Gastroesophageal sphincter (tissue), 4 donors: ENCODE data around the gene ARMC9. TPM values are rescaled to one million over a fixed set of nuclear protein-coding genes. Genes with fewer than 3 reads are reported as not detected.
A peak's percentile ranks its signal among the peaks of the same experiment; 100 is the strongest.

Source experiments
- ATAC-seq: fragments of 150-250 bp; one replicate; pipeline ENCODE4 v1.9.1; 2016; ENCODE audit warnings: mild to moderate bottlenecking, moderate library complexity
- H3K27ac ChIP-seq, 4 donors: fragments of 200-600 bp; sonication (generic) in 3 of 4; 1 replicate in 3 of 4; 2 replicates in 1 of 4; pipeline ENCODE4 v1.5.1; 2016 to 2019
- H3K27me3 ChIP-seq: fragments of 200-600 bp; sonication (generic); one replicate; pipeline ENCODE4 v1.5.1; 2019
- H3K36me3 ChIP-seq, 2 donors: fragments of 200-600 bp; sonication (generic); one replicate each; pipeline ENCODE4 v1.5.1; 2019; ENCODE audit warnings: control low read depth in 1 of 2
- H3K4me1 ChIP-seq, 3 donors: fragments of 200-600 bp; sonication (generic); 1 replicate in 2 of 3; 2 replicates in 1 of 3; pipeline ENCODE4 v1.5.1; 2016 to 2019; ENCODE audit warnings: control low read depth in 2 of 3
- H3K4me3 ChIP-seq, 2 donors: fragments of 200-600 bp; sonication (generic); one replicate each; pipeline ENCODE4 v1.5.1; 2019; ENCODE audit warnings: mild to moderate bottlenecking in 1 of 2, moderate library complexity in 1 of 2
- H3K9me3 ChIP-seq, 3 donors: fragments of 200-600 bp; sonication (generic); one replicate each; pipeline ENCODE4 v1.5.1; 2017 to 2019; ENCODE audit warnings: control low read depth in 2 of 3
- EP300 ChIP-seq: sonication (generic); formaldehyde crosslinking; IDR thresholded peaks from one replicate; pipeline ENCODE4 v1.6.1; 2017; ENCODE audit warnings: antibody characterized with exemption, mild to moderate bottlenecking
- POLR2A ChIP-seq, 2 donors: fragments of 450-650 bp; IDR thresholded peaks; one replicate each; pipeline ENCODE4 v1.6.1; 2017; ENCODE audit warnings: antibody characterized with exemption in 2 of 2, mild to moderate bottlenecking in 2 of 2, moderate library complexity in 1 of 2
- POLR2AphosphoS5 ChIP-seq: sonication (generic); formaldehyde crosslinking; IDR thresholded peaks from one replicate; pipeline ENCODE4 v1.6.1; 2017; ENCODE audit warnings: antibody characterized with exemption
- whole genome bisulfite sequencing, 2 donors: methylation state at CpG; one replicate each; pipeline ENCODE4 v1.1.5; 2018; ENCODE audit warnings: low coverage in 1 of 2; 5-methylcytosine and 5-hydroxymethylcytosine counted together
- total RNA-seq, 4 donors: library from RNA; depleted of rRNA; stranded (reverse); fragments of >200 nt; gene quantifications; one replicate each; pipeline ENCODE4 v1.1.0, GENCODE V29; 2016
- TF ChIP-seq, protein P1 (sequence below), 4 experiments: fragments of 200-600 bp in 2 of 4; fragments of 450-650 bp in 2 of 4; sonication (generic) in 1 of 4; IDR thresholded peaks; one replicate each; pipeline ENCODE4 v1.5.1; 2017 to 2019; ENCODE audit warnings: antibody characterized with exemption in 4 of 4, mild to moderate bottlenecking in 2 of 4, moderate library complexity in 2 of 4

Gene ARMC9
- total RNA-seq, 4 donors from 2014 or later: 69.6 to 298 (median 152) TPM

DNA sequence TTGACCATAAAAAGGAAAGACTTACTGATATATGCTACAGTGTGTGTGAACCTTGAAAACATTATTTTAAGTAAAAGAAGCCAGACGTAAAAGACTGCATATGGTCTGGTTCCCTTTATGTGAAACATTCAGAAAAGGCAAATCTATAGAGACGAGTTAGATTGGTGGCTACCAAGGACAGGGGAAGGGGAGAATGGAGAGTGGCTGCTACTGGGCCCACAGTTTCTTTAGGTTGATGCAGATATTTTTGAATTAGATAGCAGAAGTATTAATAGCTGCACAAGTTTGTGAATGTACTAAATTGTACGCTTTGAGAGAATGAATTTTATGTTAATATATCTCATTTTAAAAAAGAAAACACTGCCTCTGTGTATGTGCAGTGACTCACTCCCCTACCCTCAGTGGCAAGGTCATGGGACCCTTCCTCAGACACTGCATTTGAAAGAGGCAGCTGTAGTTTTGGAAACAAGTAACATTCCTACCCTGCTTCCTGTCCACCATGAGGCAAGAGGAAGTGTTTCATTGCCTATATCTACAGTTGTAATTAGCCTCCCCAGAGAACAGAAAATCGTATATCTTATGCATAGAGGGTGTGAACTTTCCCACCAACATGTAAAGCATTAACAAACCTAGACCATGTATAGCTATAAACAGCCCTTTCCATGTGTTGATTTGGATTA is 29.8 kb upstream of the ARMC9 start:
- peaks cover 0 to 11% (median 7%) of the 10 kb centered on the region in 3 donors for H3K4me1 ChIP-seq
- H3K27ac ChIP-seq: peak overlapping the region in 3 of 4 donors; percentile 6 to 53 (median 50)
- no peaks in the 10 kb centered on the region for H3K27me3 ChIP-seq
- H3K9me3 ChIP-seq: no peaks in the 10 kb centered on the region
- H3K4me3 ChIP-seq: no peak overlapping the region
- no peak for TF ChIP-seq POLR2A (IDR thresholded peaks at IDR 0.05)
- no peak for TF ChIP-seq POLR2AphosphoS5
- TF ChIP-seq EP300: no peak
- TF ChIP-seq, protein P1, sequence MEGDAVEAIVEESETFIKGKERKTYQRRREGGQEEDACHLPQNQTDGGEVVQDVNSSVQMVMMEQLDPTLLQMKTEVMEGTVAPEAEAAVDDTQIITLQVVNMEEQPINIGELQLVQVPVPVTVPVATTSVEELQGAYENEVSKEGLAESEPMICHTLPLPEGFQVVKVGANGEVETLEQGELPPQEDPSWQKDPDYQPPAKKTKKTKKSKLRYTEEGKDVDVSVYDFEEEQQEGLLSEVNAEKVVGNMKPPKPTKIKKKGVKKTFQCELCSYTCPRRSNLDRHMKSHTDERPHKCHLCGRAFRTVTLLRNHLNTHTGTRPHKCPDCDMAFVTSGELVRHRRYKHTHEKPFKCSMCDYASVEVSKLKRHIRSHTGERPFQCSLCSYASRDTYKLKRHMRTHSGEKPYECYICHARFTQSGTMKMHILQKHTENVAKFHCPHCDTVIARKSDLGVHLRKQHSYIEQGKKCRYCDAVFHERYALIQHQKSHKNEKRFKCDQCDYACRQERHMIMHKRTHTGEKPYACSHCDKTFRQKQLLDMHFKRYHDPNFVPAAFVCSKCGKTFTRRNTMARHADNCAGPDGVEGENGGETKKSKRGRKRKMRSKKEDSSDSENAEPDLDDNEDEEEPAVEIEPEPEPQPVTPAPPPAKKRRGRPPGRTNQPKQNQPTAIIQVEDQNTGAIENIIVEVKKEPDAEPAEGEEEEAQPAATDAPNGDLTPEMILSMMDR (IDR thresholded peaks at IDR 0.05): no peak
- 76 to 91% methylated on average over 4 of the region's 4 CpGs for WGBS, 2 donors
- peaks cover 8 to 68% of the 10 kb centered on the region in 2 donors for H3K36me3 ChIP-seq
- no peak for ATAC-seq

DNA sequence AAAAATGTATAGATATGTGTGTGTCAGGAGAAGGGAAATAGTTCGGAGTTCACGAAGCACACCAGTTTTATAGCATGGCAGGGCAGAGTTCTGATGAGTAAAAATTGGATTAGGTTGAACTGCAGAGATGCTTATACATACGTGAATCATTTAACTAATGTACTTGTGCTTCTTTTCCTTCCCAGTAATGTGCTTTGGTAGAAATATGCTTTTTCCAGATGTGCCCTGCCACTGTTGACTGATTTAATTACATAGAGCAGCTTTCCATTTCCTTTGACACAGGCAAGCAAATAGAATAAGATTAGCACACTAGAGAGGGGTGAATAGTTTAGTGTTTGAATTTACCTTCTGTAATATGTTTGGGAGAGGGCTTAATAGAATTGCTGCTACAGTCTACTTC is 28.9 kb upstream of the ARMC9 start:
- ATAC-seq: no peak
- WGBS, 2 donors: 64 to 74% methylated on average over 2 to 3 of the region's 3 CpGs
- TF ChIP-seq, protein P1 (IDR thresholded peaks at IDR 0.05): no peak
- TF ChIP-seq POLR2AphosphoS5: no peak
- no peak for TF ChIP-seq EP300
- no peak for TF ChIP-seq POLR2A (IDR thresholded peaks at IDR 0.05)
- H3K4me1 ChIP-seq: peaks cover 0 to 18% (median 7%) of the 10 kb centered on the region in 3 donors
- H3K27me3 ChIP-seq: no peaks in the 10 kb centered on the region
- peaks cover 8 to 68% of the 10 kb centered on the region in 2 donors for H3K36me3 ChIP-seq
- H3K27ac ChIP-seq: peak overlapping the region in 3 of 4 donors; percentile 22 to 53 (median 50)
- H3K9me3 ChIP-seq: no peaks in the 10 kb centered on the region
- H3K4me3 ChIP-seq: no peak overlapping the region

DNA sequence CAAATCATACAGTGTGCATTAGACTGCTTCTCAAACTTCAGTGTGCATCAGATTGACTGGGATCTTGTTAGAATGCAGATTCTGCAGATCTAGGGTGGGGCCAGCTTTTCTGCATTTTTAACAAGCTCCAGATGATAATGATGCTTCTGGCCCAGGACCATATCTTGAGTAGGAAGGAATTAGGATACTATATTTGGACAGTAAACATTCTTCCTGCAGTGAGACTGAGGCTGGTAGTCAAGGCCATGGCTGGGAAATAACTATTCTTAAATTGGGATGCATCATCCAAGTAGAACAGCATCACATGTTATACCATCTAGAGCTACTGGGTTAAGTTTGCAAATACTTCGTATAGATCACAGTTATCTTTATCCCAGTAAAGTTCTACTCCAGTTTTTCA is 28.4 kb upstream of the ARMC9 start:
- ATAC-seq: no peak
- H3K9me3 ChIP-seq: no peaks in the 10 kb centered on the region
- H3K4me3 ChIP-seq: no peak overlapping the region
- 41 to 44% methylated on average over 1 of the region's 1 CpG for WGBS, 2 donors
- peak overlapping the region in 3 of 4 donors; percentile 22 to 53 (median 50) for H3K27ac ChIP-seq
- TF ChIP-seq POLR2A (IDR thresholded peaks at IDR 0.05) (no peak), POLR2AphosphoS5 (no peak), EP300 (no peak)
- TF ChIP-seq, protein P1 (IDR thresholded peaks at IDR 0.05): no peak
- H3K4me1 ChIP-seq: peaks cover 0 to 22% (median 7%) of the 10 kb centered on the region in 3 donors
- H3K27me3 ChIP-seq: no peaks in the 10 kb centered on the region
- peaks cover 8 to 71% of the 10 kb centered on the region in 2 donors for H3K36me3 ChIP-seq

DNA sequence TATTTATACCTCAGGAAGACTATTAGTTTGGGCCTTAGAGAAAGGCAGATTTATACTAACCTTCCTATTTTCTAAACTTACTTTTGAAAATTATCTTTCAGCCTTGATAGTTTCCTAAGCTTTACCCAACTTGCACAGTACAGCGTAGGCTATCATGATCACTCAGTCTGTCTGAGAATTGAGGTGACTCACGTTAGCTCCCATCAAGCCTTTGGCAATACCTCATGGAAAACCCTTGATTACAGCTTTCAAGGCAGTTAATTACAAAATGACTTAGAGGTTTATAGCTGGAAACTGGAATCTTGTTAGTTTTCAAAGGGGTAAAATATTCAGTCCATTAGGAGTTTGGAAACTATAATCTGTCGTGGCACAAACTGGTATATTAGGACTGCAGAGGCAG is 26.4 kb upstream of the ARMC9 start:
- H3K27ac ChIP-seq: no peak overlapping the region
- no peak overlapping the region for H3K4me3 ChIP-seq
- H3K27me3 ChIP-seq: no peaks in the 10 kb centered on the region
- 67 to 87% methylated on average over 2 to 3 of the region's 3 CpGs for WGBS, 2 donors
- peaks cover 0 to 65% of the 10 kb centered on the region in 2 donors for H3K36me3 ChIP-seq
- no peak for TF ChIP-seq EP300
- TF ChIP-seq POLR2AphosphoS5: peak; percentile 11
- H3K9me3 ChIP-seq: no peaks in the 10 kb centered on the region
- ATAC-seq: no peak
- H3K4me1 ChIP-seq: peaks cover 0 to 22% (median 7%) of the 10 kb centered on the region in 3 donors

DNA sequence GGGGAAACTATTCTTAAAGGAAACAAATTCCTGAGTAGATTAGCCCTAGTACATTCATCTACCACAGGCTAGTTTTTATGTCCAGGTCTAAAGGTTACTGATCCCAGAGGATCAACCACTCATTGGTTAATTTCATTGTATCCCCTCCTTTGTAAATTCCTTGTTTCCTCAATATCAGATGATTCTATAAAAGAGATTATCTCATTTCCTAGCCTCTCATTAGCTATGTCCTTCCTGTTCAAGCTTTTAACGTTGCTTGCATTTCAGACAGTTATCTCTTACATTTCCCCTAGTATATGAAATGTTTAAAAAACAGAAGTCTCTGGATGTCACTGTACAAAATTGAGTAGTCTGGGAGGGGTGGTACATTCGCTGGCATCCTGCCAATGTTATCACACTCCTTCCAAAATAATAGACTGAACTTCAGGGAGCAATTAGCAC is 24.2 kb upstream of the ARMC9 start:
- ATAC-seq: no peak
- Histone ChIP-seq H3K4me1 (peaks cover 0 to 22% (median 7%) of the 10 kb centered on the region in 3 donors), H3K4me3 (no peak overlapping the region), H3K36me3 (peaks cover 0 to 53% of the 10 kb centered on the region in 2 donors), H3K9me3 (no peaks in the 10 kb centered on the region), H3K27me3 (no peaks in the 10 kb centered on the region), H3K27ac (no peak overlapping the region)
- TF ChIP-seq, protein P1 (IDR thresholded peaks at IDR 0.05): no peak
- TF ChIP-seq POLR2A (IDR thresholded peaks at IDR 0.05) (no peak), EP300 (no peak), POLR2AphosphoS5 (no peak)
- 0 to 20% methylated on average over 2 of the region's 2 CpGs for WGBS, 2 donors
